RWPE1 (cell line): ENCODE measurements around the gene FGD4.

Source experiments
- CTCF ChIA-PET: fragments of 350-600 bp; sonication (Branson Sonifier 250); formaldehyde crosslinking; extraction: SDS; loops from one replicate; lab custom pipeline; 2021; lab: Yijun Ruan, JAX
- POLR2A ChIA-PET: fragments of 400-600 bp; formaldehyde crosslinking; extraction: SDS; loops from one replicate; lab custom pipeline; 2020; ENCODE audit warnings: antibody characterized with exemption; ENCODE audit not compliant: low non-redundant PET; lab: Yijun Ruan, JAX
- DNase-seq: peaks from one replicate; pipeline ENCODE4 v3.0.0; 2012; ENCODE audit warnings: low spot score
- H3K27ac ChIP-seq: fragments of 450-650 bp; 2 replicates; pipeline ENCODE4 v1.5.1; 2017
- CTCF ChIP-seq: fragments of 450-650 bp; conservative IDR thresholded peaks from 2 replicates; pipeline ENCODE4 v1.5.1; 2017; ENCODE audit warnings: low read depth, mild to moderate bottlenecking

Gene FGD4

GRCh38 chr12:32446316-32447119 is 47.2 kb downstream of the FGD4 start:
- H3K27ac ChIP-seq, result peak overlapping the region; percentile 59
- no peak for TF ChIP-seq CTCF
- POLR2A ChIA-PET, result no interaction called here
- DNase-seq, result no peak
- CTCF ChIA-PET, result no interaction called here

- ChIA-PET CTCF (interaction anchor here (0.6 kb wide), 2 partner anchors 117 to 279 kb away, joined by 3 to 5 read pairs; no protein-coding TSS in a partner anchor), POLR2A (no interaction called here)
- DNase-seq, result no peak
- H3K27ac ChIP-seq, result peak overlapping the region; percentile 40; the same call in 1 of the 2 replicates
- TF ChIP-seq CTCF, result no peak
These were observed 49.2 kb downstream of the FGD4 start for GRCh38 chr12:32448586-32448985.

GRCh38 chr12:32450363-32450762 is 51.0 kb downstream of the FGD4 start:
- TF ChIP-seq CTCF, result no peak
- peak overlapping the region; percentile 59 for H3K27ac ChIP-seq
- DNase-seq, result no peak
- POLR2A ChIA-PET, result no interaction called here
- CTCF ChIA-PET, result no interaction called here

GRCh38 chr12:32450768-32451167 is 51.4 kb downstream of the FGD4 start:
- POLR2A ChIA-PET, result no interaction called here
- no peak for TF ChIP-seq CTCF
- peak overlapping the region; percentile 57; the same call in 1 of the 2 replicates for H3K27ac ChIP-seq
- CTCF ChIA-PET, result no interaction called here
- no peak for DNase-seq

- no peak overlapping the region for H3K27ac ChIP-seq
- CTCF ChIA-PET, result no interaction called here
- POLR2A ChIA-PET, result no interaction called here
- DNase-seq, result no peak
- no peak for TF ChIP-seq CTCF
These were observed 52.5 kb downstream of the FGD4 start for GRCh38 chr12:32451816-32452215.

- H3K27ac ChIP-seq, result no peak overlapping the region
- TF ChIP-seq CTCF, result no peak
- peak; percentile 69 for DNase-seq
- POLR2A ChIA-PET, result no interaction called here
- CTCF ChIA-PET, result no interaction called here
These were observed 54.7 kb downstream of the FGD4 start for GRCh38 chr12:32454075-32454474.
